GM15510 (cell line): ENCODE measurements around the gene PIK3CA.
A peak's percentile ranks its signal among the peaks of the same experiment; 100 is the strongest.

Experiments
- POLR2A ChIP-seq: IDR thresholded peaks from 3 replicates; pipeline ENCODE4 v1.6.1; 2011; ENCODE audit warnings: borderline replicate concordance; ENCODE audit not compliant: insufficient read length; ENCODE audit errors: extremely low read depth

PIK3CA gene

GRCh38 chr3:179229177-179229576 lies 81.0 kb downstream of the PIK3CA start:
- TF ChIP-seq POLR2A: no peak

- TF ChIP-seq POLR2A: no peak
Observed at GRCh38 chr3:179233043-179233442, 84.9 kb downstream of the PIK3CA start.

GRCh38 chr3:179234199-179234598 lies 86.0 kb downstream of the PIK3CA start:
- no peak for TF ChIP-seq POLR2A

- no peak for TF ChIP-seq POLR2A
Observed at GRCh38 chr3:179236669-179237301, 88.6 kb downstream of the PIK3CA start.

GRCh38 chr3:179244878-179245277 lies 96.7 kb downstream of the PIK3CA start:
- TF ChIP-seq POLR2A: no peak

GRCh38 chr3:179247289-179248015 lies 99.3 kb downstream of the PIK3CA start:
- no peak for TF ChIP-seq POLR2A

- TF ChIP-seq POLR2A: no peak
Observed at GRCh38 chr3:179250803-179251476, 102.8 kb downstream of the PIK3CA start, which contains the start of gene KCNMB3. Gene KCNMB3 (minus strand): TSS chr3:179251114. CDS start chr3:179250990, 124 bp downstream.

GRCh38 chr3:179256813-179257212 lies 108.7 kb downstream of the PIK3CA start:
- TF ChIP-seq POLR2A: no peak

GRCh38 chr3:179258820-179259219 lies 110.7 kb downstream of the PIK3CA start:
- TF ChIP-seq POLR2A: no peak

GRCh38 chr3:179260949-179261765 lies 113.0 kb downstream of the PIK3CA start:
- peak; percentile 57 for TF ChIP-seq POLR2A

- TF ChIP-seq POLR2A: no peak
Observed at GRCh38 chr3:179263134-179263533, 115.0 kb downstream of the PIK3CA start.

GRCh38 chr3:179264449-179264848 lies 116.3 kb downstream of the PIK3CA start:
- TF ChIP-seq POLR2A: no peak

- no peak for TF ChIP-seq POLR2A
Observed at GRCh38 chr3:179265092-179265491, 116.9 kb downstream of the PIK3CA start.

GRCh38 chr3:179265875-179266274 lies 117.7 kb downstream of the PIK3CA start:
- TF ChIP-seq POLR2A: no peak
